ENCODE results near the gene PID1.

Gene PID1

DNA sequence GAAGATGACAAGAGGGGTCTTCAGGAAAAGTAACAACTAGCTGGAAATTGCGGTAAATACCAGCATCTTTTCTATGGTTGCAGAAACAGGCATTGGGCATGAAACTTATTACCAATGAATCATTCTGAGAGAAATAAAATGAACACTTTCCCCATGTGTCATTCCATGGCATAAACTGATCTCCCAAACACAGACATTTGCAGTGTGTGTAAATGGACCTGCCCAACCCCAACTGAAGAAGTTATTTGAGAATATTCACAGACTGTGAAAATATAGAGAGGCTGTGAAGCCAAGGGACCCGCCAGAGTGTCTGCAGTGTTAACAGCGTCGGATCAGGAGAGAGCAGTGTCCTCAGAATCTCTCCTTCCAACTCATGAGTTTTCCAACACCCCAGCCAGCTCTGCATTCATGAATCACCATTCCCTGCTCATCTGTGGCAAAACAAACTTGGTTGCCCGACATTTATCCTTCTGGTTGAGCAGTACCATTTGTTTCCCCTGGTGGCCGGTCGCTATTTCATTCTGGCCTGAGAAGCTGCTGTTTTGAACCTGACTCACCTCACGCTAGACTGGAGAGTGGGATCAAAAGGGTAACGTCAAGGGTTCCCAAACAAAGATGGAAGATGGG is 238.4 kb downstream of the PID1 start:
- Histone ChIP-seq H3K27ac (replicated peaks) (no peak overlapping the region), H3K27me3 (ENCODE audit: insufficient read depth, poor library complexity, severe bottlenecking) (no peaks in the 10 kb centered on the region), H3K4me3 (replicated peaks; ENCODE audit: insufficient read depth, low read length) (no peak overlapping the region)
- no peak for DNase-seq (ENCODE audit: low read depth in 1 of 2, low spot score in 1 of 2)
- TF ChIP-seq POLR2AphosphoS5 (IDR thresholded peaks at IDR 0.05; ENCODE audit: low read depth), result no peak
- TF ChIP-seq, protein P1, sequence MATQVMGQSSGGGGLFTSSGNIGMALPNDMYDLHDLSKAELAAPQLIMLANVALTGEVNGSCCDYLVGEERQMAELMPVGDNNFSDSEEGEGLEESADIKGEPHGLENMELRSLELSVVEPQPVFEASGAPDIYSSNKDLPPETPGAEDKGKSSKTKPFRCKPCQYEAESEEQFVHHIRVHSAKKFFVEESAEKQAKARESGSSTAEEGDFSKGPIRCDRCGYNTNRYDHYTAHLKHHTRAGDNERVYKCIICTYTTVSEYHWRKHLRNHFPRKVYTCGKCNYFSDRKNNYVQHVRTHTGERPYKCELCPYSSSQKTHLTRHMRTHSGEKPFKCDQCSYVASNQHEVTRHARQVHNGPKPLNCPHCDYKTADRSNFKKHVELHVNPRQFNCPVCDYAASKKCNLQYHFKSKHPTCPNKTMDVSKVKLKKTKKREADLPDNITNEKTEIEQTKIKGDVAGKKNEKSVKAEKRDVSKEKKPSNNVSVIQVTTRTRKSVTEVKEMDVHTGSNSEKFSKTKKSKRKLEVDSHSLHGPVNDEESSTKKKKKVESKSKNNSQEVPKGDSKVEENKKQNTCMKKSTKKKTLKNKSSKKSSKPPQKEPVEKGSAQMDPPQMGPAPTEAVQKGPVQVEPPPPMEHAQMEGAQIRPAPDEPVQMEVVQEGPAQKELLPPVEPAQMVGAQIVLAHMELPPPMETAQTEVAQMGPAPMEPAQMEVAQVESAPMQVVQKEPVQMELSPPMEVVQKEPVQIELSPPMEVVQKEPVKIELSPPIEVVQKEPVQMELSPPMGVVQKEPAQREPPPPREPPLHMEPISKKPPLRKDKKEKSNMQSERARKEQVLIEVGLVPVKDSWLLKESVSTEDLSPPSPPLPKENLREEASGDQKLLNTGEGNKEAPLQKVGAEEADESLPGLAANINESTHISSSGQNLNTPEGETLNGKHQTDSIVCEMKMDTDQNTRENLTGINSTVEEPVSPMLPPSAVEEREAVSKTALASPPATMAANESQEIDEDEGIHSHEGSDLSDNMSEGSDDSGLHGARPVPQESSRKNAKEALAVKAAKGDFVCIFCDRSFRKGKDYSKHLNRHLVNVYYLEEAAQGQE (IDR thresholded peaks at IDR 0.05; ENCODE audit: insufficient replicate concordance, low read depth), result no peak
- TF ChIP-seq SPI1 (IDR thresholded peaks at IDR 0.05; ENCODE audit: borderline replicate concordance, low read depth), result no peak
- no peak for TF ChIP-seq GABPA (IDR thresholded peaks at IDR 0.05; ENCODE audit: low read depth)
- no peak for TF ChIP-seq CTCF (IDR thresholded peaks at IDR 0.05; ENCODE audit: insufficient read depth, low read length)

- no peaks in the 10 kb centered on the region for H3K27me3 ChIP-seq (ENCODE audit: insufficient read depth, poor library complexity, severe bottlenecking)
Observed at GRCh38 chr2:229027353-229028105, 243.6 kb downstream of the PID1 start.

GRCh38 chr2:229025653-229026052 is 245.4 kb downstream of the PID1 start:
- no peak for TF ChIP-seq GABPA (IDR thresholded peaks at IDR 0.05; ENCODE audit: low read depth)
- TF ChIP-seq, protein P1 (IDR thresholded peaks at IDR 0.05; ENCODE audit: insufficient replicate concordance, low read depth), result no peak
- no peak overlapping the region for H3K27ac ChIP-seq (replicated peaks)
- DNase-seq (ENCODE audit: low read depth in 1 of 2, low spot score in 1 of 2), result no peak
- H3K27me3 ChIP-seq (ENCODE audit: insufficient read depth, poor library complexity, severe bottlenecking), result no peaks in the 10 kb centered on the region
- no peak overlapping the region for H3K4me3 ChIP-seq (replicated peaks; ENCODE audit: insufficient read depth, low read length)

More at GRCh38 chr2:229027353-229028105, 243.6 kb downstream of the PID1 start:
- DNase-seq (ENCODE audit: low read depth in 1 of 2, low spot score in 1 of 2), result no peak
- no peak overlapping the region for H3K27ac ChIP-seq (replicated peaks)
- TF ChIP-seq SPI1 (IDR thresholded peaks at IDR 0.05; ENCODE audit: borderline replicate concordance, low read depth) (no peak), CTCF (IDR thresholded peaks at IDR 0.05; ENCODE audit: insufficient read depth, low read length) (no peak), POLR2AphosphoS5 (IDR thresholded peaks at IDR 0.05; ENCODE audit: low read depth) (no peak), GABPA (IDR thresholded peaks at IDR 0.05; ENCODE audit: low read depth) (no peak)
- TF ChIP-seq, protein P1 (IDR thresholded peaks at IDR 0.05; ENCODE audit: insufficient replicate concordance, low read depth), result no peak
- H3K4me3 ChIP-seq (replicated peaks; ENCODE audit: insufficient read depth, low read length), result no peak overlapping the region
